ENCODE results near the gene EBP.

Gene EBP

DNA sequence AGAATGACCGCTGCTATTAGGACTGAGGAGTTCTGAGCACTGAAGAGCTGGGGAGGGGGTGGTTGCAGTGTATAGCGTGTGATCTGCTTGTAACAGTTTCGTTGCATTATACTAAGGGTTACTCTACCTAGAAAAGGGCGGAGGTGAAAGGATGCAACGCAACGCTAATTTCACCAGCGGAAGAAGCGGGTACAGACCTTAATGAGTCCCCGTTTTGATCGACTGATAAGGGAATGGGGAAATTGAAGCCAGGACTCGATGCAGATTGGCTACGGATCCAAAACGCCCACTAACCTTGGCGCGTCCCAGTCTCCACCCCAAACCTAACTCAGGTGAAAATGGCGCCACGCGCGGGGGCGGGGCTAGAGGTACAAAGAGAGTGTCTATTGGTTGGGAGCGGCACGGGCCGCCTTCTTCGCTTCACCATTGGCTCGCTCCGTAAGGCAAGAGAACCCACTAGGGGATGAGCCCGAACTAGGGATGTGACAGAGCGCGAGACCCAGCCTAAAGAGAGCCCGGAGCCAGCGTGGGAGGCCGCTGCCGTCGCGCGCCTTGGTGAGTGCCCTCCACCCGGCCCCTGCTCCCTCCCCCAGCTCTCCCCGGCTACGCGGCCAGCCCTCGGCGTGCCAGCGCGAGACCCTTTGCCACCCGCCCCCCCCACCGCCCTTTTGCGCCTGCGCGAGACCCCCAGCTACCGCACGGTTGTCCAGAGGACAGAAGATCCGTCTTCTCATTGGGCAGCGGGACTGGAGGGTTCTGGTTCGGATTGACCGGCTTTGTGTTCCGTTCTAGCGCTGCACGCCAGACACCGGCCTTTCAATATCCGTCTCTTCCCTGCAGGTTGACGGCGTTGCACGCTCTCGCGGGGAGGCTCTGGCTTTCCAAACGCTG, at the start of gene EBP:
TSS of gene EBP (plus strand) at position 456 of the 891 bp plus-strand sequence. CDS start 1,964 bp downstream, outside the sequence.
- peak; percentile 95 to 97 for DNase-seq

DNA sequence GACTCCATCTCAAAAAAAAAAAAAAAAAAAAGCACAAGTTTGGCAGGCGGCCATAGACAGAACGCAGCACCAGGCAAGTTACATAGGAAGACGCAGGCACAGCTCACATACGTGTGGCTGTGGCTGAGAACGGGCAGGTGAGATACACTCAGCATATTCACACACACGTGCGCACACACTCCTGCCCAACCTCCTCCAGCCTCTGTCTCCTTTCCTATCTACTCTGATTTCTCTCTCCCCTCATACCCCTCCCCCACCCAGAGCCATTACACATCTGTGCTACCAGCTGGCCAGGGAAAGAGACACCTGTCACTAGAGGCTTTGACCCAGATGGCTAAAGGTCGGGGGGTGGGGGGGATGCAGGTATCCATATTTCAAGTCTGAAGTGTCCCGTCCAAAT, 49.4 kb upstream of the EBP start:
- DNase-seq, result no peak

DNA sequence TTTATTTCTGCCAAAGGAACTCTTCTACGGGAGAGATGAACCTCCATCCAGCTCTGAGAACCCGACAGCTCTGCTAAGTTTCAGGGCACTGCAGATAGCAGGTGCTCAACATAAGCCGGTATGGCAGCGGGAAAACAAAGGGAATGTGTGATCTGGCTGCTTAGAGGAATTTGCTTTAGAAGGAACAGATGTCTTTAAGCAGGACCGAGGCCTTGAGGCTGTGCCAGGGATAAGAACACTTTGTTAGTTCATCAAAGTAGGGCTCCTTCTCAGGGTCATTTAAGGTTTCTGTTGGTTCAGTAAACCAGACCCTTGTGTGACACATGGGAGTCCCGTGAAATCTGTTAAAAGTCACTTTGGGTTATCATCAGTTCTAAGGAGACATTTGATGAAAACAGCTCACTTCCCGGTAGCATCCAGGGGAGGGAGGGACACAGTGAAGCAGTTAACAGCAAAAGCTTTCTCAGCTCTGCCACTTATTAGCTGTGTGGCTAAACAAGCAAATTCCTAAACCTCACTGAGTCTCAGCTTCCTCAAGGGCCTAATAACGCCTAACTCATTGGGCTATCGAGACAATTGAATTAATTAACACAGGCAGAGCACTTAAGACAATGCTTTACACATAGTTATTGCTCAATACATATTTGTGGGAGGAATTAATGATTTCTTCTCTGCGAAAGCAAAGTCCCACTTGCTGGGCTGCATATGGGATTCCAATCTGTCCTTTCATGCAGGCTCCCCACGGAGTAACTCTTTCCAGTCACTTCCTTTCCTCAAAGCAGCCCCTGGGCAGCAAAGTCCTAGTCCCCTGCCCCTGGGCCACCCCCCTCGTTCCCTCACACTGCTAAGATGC, 48.5 kb upstream of the EBP start:
- no peak for DNase-seq

DNA sequence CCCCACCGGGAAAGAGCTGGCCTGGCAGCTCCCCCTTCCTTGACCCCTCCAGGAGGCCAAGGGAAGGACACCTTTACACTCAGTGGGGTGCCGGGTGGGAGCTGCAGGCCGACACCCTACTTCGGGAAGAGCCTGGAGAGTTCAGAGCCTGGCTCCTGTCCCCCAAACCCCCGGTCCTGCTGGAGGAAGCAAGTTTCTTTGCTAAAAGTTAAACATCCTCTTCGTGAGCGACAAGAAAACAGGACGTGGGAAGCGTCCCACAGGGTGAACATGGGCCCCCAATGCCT, 48.0 kb upstream of the EBP start:
- DNase-seq, result no peak

DNA sequence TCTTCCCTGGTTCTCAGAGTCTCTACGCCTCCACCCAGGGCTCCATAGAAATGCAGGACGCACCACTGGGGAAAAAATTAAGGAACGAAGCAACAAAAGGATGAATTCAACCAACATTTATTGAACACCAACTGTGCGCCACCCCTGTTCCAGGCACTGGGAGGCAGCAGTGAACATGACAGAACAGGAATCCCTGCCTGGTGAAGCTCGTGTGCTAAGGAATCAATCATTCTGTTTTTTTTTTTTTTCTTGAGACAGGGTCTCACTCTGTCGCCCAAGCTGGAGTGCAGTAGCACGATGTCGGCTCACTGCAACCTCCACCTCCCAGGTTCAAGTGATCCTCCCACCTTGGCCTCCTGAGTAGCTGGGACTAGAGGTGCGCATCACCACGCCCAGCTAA, 47.5 kb upstream of the EBP start:
- DNase-seq, result no peak

GRCh38 chrX:48474581-48474980, 47.0 kb upstream of the EBP start:
- DNase-seq, result no peak

GRCh38 chrX:48475296-48475695, 46.3 kb upstream of the EBP start:
- peak in 1 of 2 donors; percentile 31 for DNase-seq

GRCh38 chrX:48475774-48476577, 45.6 kb upstream of the EBP start, which contains the start of gene FTSJ1:
Gene FTSJ1 (plus strand): TSS chrX:48476199. CDS start chrX:48478048, 1,849 bp downstream.
- DNase-seq, result peak; percentile 94 to 95

DNA sequence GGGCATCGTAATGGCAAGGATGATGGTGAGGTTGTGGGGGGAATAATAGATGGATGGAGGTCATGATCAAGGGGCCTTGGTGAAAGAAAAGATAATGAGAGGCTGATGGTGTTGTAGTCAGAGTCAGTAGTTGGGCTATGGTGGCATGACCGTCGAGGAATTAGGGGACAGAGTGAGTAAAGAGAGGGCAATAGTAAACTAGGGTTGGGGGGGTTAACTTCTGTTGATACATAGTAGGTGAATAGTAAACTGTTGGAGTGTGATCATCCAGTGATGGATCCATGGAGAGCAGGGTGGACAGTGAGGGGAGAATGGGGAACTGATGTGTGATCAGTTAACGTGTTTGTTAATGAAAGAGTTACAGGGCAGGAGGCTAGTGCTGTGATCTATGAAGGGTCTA, 44.7 kb upstream of the EBP start:
- no peak for DNase-seq

- no peak for DNase-seq
Observed at GRCh38 chrX:48477960-48478755, 43.5 kb upstream of the EBP start.

DNA sequence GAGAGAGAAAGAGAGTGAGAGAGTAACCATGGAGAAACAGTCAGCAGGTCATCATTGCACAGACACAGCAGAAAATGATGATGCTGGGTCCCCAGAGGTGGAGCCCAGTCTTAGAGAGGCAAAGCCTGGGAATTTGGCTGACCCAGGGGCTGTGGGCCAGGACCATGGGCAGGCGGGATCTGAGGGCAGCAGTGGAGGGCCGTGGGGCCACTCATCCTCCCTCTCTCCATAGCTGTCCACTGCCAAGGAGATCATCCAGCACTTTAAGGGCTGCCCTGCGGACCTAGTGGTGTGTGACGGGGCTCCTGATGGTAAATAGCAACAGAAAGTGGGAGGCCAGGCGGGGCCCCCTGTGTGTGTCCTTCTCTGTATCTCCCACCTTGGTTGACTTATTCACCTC, 42.8 kb upstream of the EBP start:
- DNase-seq, result no peak

GRCh38 chrX:48480142-48480541, 41.5 kb upstream of the EBP start:
- DNase-seq, result no peak

DNA sequence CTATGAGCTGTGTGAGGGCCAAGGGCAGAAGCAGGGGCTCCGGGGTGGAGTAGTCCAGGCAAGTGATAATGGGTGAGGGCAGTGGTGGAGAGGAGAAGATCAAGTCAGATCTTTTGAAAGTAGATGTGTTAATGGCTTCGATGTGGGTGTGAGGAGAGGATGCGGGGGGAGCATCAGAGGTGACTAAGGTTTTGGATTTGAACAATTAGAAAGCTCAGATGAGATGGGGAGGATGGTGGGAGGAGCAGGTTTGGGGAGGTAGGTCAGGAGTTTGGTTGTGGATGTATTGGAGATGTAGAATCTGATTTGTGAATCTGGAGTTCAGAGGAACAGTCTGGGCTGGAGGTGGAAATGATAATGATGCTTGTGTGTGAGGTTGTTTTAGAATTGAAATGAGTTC, 41.0 kb upstream of the EBP start:
- DNase-seq, result no peak

DNA sequence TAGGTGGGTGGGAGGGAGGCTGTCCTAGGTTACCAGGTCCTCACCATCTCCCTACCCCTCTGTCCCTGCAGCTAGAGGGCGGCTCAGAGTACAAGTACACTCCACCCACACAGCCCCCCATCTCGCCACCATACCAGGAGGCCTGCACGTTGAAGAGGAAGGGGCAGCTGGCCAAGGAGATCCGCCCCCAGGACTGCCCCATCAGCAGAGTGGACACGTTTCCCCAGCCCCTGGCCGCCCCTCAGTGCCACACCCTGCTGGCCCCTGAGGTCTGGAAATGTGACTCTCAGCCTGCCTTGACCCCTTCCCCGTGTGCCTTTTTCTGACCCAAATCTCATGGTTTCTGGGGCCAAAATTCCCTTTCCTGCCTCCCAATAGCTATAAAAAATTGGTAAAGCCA, 39.1 kb upstream of the EBP start:
- no peak for DNase-seq

- DNase-seq, result no peak
Observed at GRCh38 chrX:48487362-48487798, 34.2 kb upstream of the EBP start.

- no peak for DNase-seq
Observed at GRCh38 chrX:48488034-48488433, 33.6 kb upstream of the EBP start.

- DNase-seq, result no peak
Observed at GRCh38 chrX:48489296-48489695, 32.3 kb upstream of the EBP start.

- no peak for DNase-seq
Observed at GRCh38 chrX:48489892-48490291, 31.7 kb upstream of the EBP start.

GRCh38 chrX:48490661-48491060, 30.9 kb upstream of the EBP start:
- no peak for DNase-seq

DNA sequence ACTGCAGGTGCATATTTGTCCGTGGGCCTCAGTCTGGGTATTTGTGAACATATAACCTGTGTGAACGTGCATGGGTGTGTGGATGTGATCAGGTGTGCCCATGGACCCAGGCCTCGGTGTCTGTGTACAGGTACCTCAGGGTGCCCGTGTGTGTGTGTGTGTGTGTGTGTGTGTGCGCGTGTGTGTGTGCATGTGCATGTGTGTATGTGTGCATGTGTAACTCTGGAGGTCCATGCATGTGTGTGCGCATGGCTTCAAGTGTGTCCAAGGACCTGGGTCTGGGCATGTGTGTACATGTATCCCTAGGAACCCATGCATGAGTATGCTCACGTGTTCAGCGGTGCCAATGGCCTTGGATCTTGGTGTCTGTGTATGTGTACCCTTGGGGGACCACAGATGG, 29.8 kb upstream of the EBP start:
- no peak for DNase-seq

DNA sequence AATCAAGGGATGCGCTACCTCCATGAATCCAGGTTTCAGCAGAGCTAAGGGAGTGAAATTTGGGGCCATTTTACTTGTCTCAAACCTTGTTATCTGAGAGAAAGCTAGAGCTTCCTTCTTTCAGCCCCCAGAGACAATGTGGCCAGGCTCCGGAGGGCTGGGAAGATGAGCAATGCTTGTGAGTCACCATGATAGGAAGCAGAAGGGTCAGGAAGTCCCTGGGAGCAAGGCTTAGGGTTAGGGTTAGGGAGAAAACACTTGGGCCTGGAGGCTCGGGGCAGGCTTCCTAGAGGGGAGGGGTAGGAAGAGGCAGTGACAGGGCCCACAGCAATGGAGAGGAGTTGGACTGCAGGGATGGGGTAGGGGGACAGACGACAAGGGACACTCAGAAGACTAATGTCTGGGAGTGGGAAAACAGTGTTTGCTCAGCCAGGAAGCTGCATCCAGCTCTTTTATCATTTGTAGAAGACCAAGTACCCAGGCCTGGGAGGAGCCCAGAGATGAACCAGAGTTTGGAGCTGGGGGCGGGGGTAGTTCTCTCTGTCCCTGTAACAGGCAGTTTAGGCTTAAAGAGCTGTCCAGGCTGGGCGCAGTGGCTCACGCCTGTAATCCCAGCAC, 29.2 kb upstream of the EBP start:
- no peak for DNase-seq

GRCh38 chrX:48493890-48494364, 27.7 kb upstream of the EBP start:
- peak in 1 of 2 donors; percentile 11 for DNase-seq

Measured in CD4-positive, alpha-beta T cell treated with Interferon alpha-2 for 1 hour (primary cell).